ENCODE results near the gene RGL1. TPM values are rescaled to one million over a fixed set of nuclear protein-coding genes. Genes with fewer than 3 reads are reported as not detected.
A peak's percentile ranks its signal among the peaks of the same experiment; 100 is the strongest.

The RGL1 gene
- total RNA-seq, 1 donor from 2014 or later: 5.9 TPM

DNA sequence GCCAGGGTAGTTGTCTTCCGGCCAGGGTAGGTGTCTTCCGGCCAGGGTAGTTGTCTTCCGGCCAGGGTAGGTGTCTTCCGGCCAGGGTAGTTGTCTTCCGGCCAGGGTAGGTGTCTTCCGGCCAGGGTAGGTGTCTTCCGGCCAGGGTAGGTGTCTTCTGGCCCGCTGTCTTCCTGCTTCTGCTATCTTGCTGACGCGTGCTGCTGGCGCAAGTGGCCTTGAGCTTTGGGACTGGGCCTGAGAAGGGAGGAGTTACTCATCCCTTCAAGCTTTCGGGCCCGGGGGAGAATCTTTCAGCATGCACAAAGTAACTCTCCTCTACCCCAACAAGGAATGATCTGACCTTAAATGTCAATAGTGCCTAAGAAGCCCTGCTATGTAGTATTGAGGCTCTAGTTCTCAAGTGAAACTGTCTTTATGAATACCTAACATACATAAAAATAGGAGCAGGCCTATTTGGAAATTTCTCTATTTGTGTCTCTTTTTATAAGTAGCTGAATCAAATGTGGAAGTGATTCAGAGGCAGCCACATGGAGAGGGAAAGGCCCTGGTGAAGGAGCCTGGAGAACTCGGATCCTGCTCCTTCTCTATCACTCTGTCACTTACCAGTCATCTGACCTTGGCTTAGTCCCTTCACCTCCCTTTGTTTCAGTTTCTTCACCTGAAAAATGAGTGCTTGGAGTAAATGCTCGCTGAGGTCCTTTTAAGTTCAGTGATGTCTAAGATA is 65.6 kb downstream of the RGL1 start:
- no peak overlapping the region for H3K4me3 Mint-ChIP-seq (ENCODE audit: low read depth)
- no peaks in the 10 kb centered on the region for H3K36me3 Mint-ChIP-seq (ENCODE audit: insufficient read depth)
- no peak for DNase-seq (ENCODE audit: low spot score, unreplicated experiment)
- peaks cover 16% of the 10 kb centered on the region for H3K4me1 Mint-ChIP-seq (ENCODE audit: low read depth)
- no peaks in the 10 kb centered on the region for H3K27me3 Mint-ChIP-seq
- TF ChIP-seq, protein P1, sequence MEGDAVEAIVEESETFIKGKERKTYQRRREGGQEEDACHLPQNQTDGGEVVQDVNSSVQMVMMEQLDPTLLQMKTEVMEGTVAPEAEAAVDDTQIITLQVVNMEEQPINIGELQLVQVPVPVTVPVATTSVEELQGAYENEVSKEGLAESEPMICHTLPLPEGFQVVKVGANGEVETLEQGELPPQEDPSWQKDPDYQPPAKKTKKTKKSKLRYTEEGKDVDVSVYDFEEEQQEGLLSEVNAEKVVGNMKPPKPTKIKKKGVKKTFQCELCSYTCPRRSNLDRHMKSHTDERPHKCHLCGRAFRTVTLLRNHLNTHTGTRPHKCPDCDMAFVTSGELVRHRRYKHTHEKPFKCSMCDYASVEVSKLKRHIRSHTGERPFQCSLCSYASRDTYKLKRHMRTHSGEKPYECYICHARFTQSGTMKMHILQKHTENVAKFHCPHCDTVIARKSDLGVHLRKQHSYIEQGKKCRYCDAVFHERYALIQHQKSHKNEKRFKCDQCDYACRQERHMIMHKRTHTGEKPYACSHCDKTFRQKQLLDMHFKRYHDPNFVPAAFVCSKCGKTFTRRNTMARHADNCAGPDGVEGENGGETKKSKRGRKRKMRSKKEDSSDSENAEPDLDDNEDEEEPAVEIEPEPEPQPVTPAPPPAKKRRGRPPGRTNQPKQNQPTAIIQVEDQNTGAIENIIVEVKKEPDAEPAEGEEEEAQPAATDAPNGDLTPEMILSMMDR (IDR thresholded peaks at IDR 0.05; ENCODE audit: unreplicated experiment): no peak
- H3K27ac Mint-ChIP-seq: no peak overlapping the region
- no peaks in the 10 kb centered on the region for H3K9me3 Mint-ChIP-seq (ENCODE audit: low read depth)

GRCh38 chr1:183871142-183871541 is 66.2 kb downstream of the RGL1 start:
- H3K27ac Mint-ChIP-seq: no peak overlapping the region
- H3K4me1 Mint-ChIP-seq (ENCODE audit: low read depth): peaks cover 16% of the 10 kb centered on the region
- TF ChIP-seq, protein P1 (IDR thresholded peaks at IDR 0.05; ENCODE audit: unreplicated experiment): no peak
- H3K27me3 Mint-ChIP-seq: no peaks in the 10 kb centered on the region
- H3K4me3 Mint-ChIP-seq (ENCODE audit: low read depth): no peak overlapping the region
- H3K9me3 Mint-ChIP-seq (ENCODE audit: low read depth): no peaks in the 10 kb centered on the region
- DNase-seq (ENCODE audit: low spot score, unreplicated experiment): no peak
- no peaks in the 10 kb centered on the region for H3K36me3 Mint-ChIP-seq (ENCODE audit: insufficient read depth)

- no peak overlapping the region for H3K27ac Mint-ChIP-seq
- H3K9me3 Mint-ChIP-seq (ENCODE audit: low read depth): no peaks in the 10 kb centered on the region
- no peak for DNase-seq (ENCODE audit: low spot score, unreplicated experiment)
- peaks cover 16% of the 10 kb centered on the region for H3K4me1 Mint-ChIP-seq (ENCODE audit: low read depth)
- no peaks in the 10 kb centered on the region for H3K27me3 Mint-ChIP-seq
- TF ChIP-seq, protein P1 (IDR thresholded peaks at IDR 0.05; ENCODE audit: unreplicated experiment): no peak
- no peaks in the 10 kb centered on the region for H3K36me3 Mint-ChIP-seq (ENCODE audit: insufficient read depth)
- no peak overlapping the region for H3K4me3 Mint-ChIP-seq (ENCODE audit: low read depth)
Observed at GRCh38 chr1:183871601-183872000, 66.7 kb downstream of the RGL1 start.

GRCh38 chr1:183872403-183872802 is 67.5 kb downstream of the RGL1 start:
- H3K4me1 Mint-ChIP-seq (ENCODE audit: low read depth): peaks cover 16% of the 10 kb centered on the region

DNA sequence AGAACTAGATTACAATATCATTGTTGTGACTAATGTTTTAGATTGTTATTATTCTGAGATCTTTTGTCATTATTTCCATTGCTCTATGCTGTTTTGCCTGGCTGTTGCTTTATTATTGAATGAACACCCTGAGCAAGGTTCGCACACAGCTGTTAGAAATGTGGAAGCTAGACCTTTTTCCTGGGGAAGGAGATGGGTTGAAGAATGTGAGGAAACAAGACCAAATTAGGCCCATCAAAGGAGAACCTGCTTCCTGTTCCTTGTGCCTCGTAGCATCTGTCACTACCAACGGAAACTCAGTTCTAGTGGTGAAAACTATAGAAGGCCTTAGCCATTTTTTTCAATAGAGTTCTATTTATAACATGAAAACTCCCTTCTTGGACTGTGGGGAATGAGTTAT is 68.7 kb downstream of the RGL1 start:
- Mint-ChIP-seq H3K4me1 (ENCODE audit: low read depth) (peaks cover 16% of the 10 kb centered on the region), H3K27me3 (no peaks in the 10 kb centered on the region), H3K9me3 (ENCODE audit: low read depth) (no peaks in the 10 kb centered on the region), H3K36me3 (ENCODE audit: insufficient read depth) (no peaks in the 10 kb centered on the region), H3K4me3 (ENCODE audit: low read depth) (no peak overlapping the region), H3K27ac (no peak overlapping the region)
- TF ChIP-seq, protein P1 (IDR thresholded peaks at IDR 0.05; ENCODE audit: unreplicated experiment): no peak
- DNase-seq (ENCODE audit: low spot score, unreplicated experiment): no peak

More at GRCh38 chr1:183872403-183872802, 67.5 kb downstream of the RGL1 start:
- no peak for DNase-seq (ENCODE audit: low spot score, unreplicated experiment)
- H3K27me3 Mint-ChIP-seq: no peaks in the 10 kb centered on the region
- no peak overlapping the region for H3K4me3 Mint-ChIP-seq (ENCODE audit: low read depth)
- no peaks in the 10 kb centered on the region for H3K9me3 Mint-ChIP-seq (ENCODE audit: low read depth)
- TF ChIP-seq, protein P1 (IDR thresholded peaks at IDR 0.05; ENCODE audit: unreplicated experiment): no peak
- peak overlapping the region; percentile 34 for H3K27ac Mint-ChIP-seq
- no peaks in the 10 kb centered on the region for H3K36me3 Mint-ChIP-seq (ENCODE audit: insufficient read depth)
